PC-9 (cell line): Measurements from ENCODE around the gene GPATCH4.
"Not testable (repeated sequence)": the region's sequence is repeated elsewhere in the genome, so short reads cannot be mapped to it uniquely, and the experiment has no call there.

Experiments used
- EZH2 ChIP-seq: fragments of 200-600 bp; sonication (generic); IDR thresholded peaks from 2 replicates; pipeline ENCODE4 v1.8.0; 2017; ENCODE audit warnings: antibody characterized with exemption, low read depth
- TF ChIP-seq, protein P1 (sequence below): fragments of 200-600 bp; sonication (generic); conservative IDR thresholded peaks from 2 replicates; pipeline ENCODE4 v1.6.1; 2017; ENCODE audit warnings: mixed run types, antibody characterized with exemption, mild to moderate bottlenecking, moderate library complexity

DNA sequence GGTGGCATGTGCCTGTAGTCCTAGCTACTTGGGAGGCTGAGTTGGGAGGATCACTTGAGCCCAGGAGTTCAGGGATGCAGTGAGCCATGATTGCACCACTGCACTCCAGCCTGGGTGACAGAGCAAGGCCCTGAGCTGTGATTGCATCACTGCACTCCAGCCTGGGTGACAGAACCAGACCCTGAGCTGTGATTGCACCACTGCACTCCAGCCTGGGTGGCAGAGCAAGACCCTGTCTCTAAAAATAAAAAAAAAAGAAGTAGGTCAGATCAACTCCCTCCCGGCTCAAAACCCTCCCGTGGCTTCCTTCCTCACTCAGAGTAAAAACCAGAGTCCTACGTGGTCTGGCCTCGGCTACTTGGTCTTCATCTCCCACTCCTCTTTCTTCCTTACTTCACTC lies 48.3 kb downstream of the GPATCH4 start:
- TF ChIP-seq EZH2 = not testable (repeated sequence)
- TF ChIP-seq, protein P1, sequence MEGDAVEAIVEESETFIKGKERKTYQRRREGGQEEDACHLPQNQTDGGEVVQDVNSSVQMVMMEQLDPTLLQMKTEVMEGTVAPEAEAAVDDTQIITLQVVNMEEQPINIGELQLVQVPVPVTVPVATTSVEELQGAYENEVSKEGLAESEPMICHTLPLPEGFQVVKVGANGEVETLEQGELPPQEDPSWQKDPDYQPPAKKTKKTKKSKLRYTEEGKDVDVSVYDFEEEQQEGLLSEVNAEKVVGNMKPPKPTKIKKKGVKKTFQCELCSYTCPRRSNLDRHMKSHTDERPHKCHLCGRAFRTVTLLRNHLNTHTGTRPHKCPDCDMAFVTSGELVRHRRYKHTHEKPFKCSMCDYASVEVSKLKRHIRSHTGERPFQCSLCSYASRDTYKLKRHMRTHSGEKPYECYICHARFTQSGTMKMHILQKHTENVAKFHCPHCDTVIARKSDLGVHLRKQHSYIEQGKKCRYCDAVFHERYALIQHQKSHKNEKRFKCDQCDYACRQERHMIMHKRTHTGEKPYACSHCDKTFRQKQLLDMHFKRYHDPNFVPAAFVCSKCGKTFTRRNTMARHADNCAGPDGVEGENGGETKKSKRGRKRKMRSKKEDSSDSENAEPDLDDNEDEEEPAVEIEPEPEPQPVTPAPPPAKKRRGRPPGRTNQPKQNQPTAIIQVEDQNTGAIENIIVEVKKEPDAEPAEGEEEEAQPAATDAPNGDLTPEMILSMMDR = not testable (repeated sequence)
